M059J (cell line): ENCODE results near the gene SMIM44. TPM values are rescaled to one million over a fixed set of nuclear protein-coding genes. Genes with fewer than 3 reads are reported as not detected.

ENCODE experiments used
- DNase-seq: peaks from one replicate; pipeline ENCODE4 v3.0.0-alpha.2; 2012; ENCODE audit warnings: low read depth
- total RNA-seq: library from RNA; depleted of rRNA; stranded (reverse); fragments of >200 nt; shearing (Covaris generic); gene quantifications from 2 replicates; pipeline ENCODE4 v1.2.3, GENCODE V29; 2014; rRNA removed

SMIM44 gene
- total RNA-seq, 1 experiment from 2014 or later, result not detected

GRCh38 chr19:3441089-3441985, 41.9 kb downstream of the SMIM44 start:
- no peak for DNase-seq

GRCh38 chr19:3440082-3440481, 43.2 kb downstream of the SMIM44 start:
- no peak for DNase-seq

GRCh38 chr19:3434630-3435553, 48.3 kb downstream of the SMIM44 start:
- DNase-seq, result no peak

GRCh38 chr19:3433805-3434540, 49.3 kb downstream of the SMIM44 start:
- no peak for DNase-seq

- no peak for DNase-seq
Measured at GRCh38 chr19:3433313-3433712, 49.9 kb downstream of the SMIM44 start.

Other genes starting within 250 kb of the SMIM44 start
- 26.5 and 56.9 TPM in 2 replicates for gene NFIC, start 116.9 kb downstream of the SMIM44 start, total RNA-seq
- gene SMIM24, start 2.9 kb downstream of the SMIM44 start, total RNA-seq, result not detected in 2 replicates
- 6.9 and 16.4 TPM in 2 replicates for gene DOHH, start 17.2 kb upstream of the SMIM44 start, total RNA-seq
- 35.7 and 56.5 TPM in 2 replicates for gene FZR1, start 22.9 kb upstream of the SMIM44 start, total RNA-seq
- not detected in 2 replicates for gene TEKTIP1, start 55.7 kb upstream of the SMIM44 start, total RNA-seq
- gene MFSD12, start 74.1 kb upstream of the SMIM44 start, total RNA-seq, result 50.7 and 105 TPM in 2 replicates
- 112 and 151 TPM in 2 replicates for gene HMG20B, start 89.5 kb upstream of the SMIM44 start, total RNA-seq
- gene GIPC3, start 102.0 kb upstream of the SMIM44 start, total RNA-seq, result not detected in 2 replicates
- 0.59 TPM in 1 of 2 replicates, not detected in the other for gene TBXA2R, start 123.4 kb upstream of the SMIM44 start, total RNA-seq
- 13.7 and 31.1 TPM in 2 replicates for gene CACTIN, start 143.3 kb upstream of the SMIM44 start, total RNA-seq
- 11.4 and 15.8 TPM in 2 replicates for gene PIP5K1C, start 217.0 kb upstream of the SMIM44 start, total RNA-seq
- 0.30 and 0.49 TPM in 2 replicates for gene TJP3, start 224.9 kb upstream of the SMIM44 start, total RNA-seq